ENCODE measurements around the gene ITPRIPL2.

Gene ITPRIPL2

GRCh38 chr16:19123535-19124178, 9.9 kb downstream of the ITPRIPL2 start:
- DNase-seq: no peak

GRCh38 chr16:19126300-19126699, 12.5 kb downstream of the ITPRIPL2 start:
- DNase-seq: no peak

DNA sequence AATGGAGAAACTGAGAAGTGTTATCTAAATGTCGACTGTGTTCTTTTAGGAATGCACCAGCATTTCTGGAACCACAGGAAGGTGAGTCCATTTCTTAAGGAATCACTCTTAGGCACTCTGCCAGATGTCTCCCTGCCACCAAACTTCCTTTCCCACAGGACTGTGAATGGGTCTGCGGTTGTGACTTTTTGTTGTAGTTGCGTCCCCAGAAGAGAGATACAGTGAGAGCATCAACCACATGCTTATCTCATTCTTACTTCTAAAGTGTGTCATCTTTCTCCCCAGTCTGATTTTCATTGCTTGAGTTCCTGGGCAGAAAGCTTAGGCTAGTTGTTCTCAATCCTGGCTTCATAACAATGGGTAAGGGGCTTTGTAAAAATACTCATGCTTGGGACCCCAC, 13.4 kb downstream of the ITPRIPL2 start:
- DNase-seq: no peak

GRCh38 chr16:19127674-19128131, 13.9 kb downstream of the ITPRIPL2 start:
- no peak for DNase-seq

- no peak for DNase-seq
Measured at GRCh38 chr16:19128454-19129200, 14.9 kb downstream of the ITPRIPL2 start.

DNA sequence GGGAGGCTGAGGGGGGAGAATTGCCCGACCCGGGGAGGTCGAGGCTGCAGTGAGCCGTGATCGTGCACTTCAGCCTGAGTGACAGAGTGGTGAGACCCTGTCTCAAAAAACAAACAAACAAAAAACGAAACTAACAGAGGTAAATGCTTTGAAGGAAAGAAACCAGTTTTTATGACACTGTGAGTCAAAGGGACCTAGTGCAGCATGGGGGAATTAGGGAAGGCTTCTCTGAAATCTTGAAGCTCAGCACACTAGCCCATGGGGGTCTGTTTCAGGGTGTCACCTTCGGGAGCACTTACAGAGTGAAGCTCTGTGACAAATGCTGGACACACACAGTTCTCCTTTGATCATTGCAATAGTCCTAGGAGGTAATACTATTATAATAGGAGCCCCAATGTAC, 16.6 kb downstream of the ITPRIPL2 start:
- DNase-seq: no peak

DNA sequence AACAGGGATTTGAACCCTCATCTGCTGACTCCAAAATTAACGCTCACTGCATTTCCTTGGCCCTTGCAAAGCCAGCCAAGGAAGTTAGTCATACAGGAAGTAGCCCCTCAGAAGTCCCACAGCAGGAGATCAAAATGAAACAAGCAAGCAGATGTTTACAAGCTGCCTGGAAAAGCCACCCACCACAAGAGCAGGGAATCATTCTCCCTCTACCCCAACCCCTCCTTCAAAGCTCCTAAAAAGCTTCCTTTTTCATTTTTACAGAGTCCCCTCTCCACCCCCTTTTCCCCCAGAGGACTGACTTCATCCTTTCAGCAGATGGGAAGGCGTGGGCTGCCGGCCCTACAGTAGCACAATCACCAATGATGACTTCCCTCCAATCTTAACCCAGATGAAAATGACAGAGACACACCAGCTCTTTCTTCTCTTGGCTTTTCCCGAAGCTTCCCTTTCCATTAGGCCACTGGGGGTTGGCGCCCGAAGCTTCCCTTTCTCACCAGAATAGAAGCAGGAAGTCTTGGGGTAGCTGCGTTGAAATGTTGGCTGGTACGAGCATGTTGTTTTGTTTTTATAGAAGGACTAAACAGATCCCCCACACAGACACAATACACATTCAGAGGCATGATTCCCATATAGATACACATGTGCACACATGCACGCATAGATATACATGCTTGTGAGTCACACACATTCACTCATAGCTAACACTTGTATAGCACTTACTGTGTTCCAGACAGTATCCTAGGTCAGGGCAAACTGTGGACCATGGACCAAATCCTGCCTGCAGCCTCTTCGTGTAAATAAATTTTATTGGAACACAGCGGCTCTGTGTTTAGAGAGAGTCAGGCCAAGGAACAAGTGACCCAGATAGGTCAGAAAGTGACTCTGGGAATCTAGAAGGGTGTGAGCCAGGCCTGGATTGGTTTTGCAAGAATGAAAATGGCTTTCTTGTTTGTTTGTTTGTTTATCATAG, 17.4 kb downstream of the ITPRIPL2 start:
- no peak for DNase-seq

GRCh38 chr16:19131825-19132218, 18.1 kb downstream of the ITPRIPL2 start:
- DNase-seq: no peak

- DNase-seq: no peak
Measured at GRCh38 chr16:19132255-19132654, 18.5 kb downstream of the ITPRIPL2 start.

- DNase-seq: no peak
Measured at GRCh38 chr16:19132898-19133297, 19.1 kb downstream of the ITPRIPL2 start.

GRCh38 chr16:19133600-19133999, 19.8 kb downstream of the ITPRIPL2 start:
- DNase-seq: no peak

DNA sequence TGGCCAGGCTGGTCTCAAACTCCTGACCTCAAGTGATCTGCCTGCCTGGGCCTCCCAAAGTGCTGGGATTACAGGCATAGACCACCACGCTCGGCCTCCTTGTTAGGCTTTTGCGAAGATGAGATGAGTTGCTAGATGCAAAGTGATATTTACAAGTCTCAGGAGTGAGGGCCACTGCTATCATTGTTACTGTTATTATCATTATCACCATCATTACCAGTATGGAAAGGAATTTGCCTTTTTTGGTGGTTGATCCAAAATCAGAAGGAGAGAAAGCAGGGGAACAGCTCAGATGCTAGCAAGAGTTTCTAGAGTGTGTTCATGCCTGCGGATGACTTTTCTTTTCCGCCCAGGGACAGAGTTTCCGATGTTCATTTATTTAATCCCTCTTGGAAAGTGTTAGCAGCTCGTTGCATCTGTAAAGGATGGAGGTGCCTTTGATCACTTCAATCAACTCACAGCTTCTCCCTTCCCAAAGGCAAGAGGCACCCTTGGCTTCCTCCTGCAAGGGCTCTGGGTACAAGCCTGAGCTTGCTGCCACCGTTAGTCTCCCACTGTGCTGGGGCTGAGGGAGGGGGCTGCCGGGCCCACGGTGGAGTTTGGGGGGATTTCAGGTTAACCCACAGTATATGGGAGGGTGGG, 21.6 kb downstream of the ITPRIPL2 start:
- no peak for DNase-seq

DNA sequence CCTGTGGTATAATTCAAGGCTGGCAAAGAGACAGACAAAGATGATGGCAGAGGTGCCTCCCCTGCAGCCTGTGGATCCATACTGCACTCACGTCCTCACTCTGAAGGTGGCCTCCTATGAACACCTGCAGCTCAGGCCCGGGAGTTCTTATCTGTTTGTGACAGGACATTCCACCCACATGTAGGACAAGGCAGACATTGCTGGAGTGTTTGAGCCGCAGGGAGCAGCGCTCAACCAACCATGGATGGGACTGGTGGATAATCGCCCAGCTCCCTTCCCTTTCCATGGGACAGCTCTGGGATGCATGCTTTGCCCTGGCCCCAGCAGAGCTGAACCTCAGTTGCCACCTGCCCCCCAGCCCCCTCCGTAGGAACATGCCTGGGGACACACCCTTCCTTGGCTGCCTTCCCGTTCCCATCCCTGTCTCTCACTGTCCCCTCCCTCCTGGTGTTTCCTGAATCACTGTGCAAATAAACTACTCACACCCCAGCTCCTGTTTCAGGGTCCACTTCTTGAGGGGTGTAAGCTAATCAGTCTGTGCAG, 22.2 kb downstream of the ITPRIPL2 start:
- no peak for DNase-seq

DNA sequence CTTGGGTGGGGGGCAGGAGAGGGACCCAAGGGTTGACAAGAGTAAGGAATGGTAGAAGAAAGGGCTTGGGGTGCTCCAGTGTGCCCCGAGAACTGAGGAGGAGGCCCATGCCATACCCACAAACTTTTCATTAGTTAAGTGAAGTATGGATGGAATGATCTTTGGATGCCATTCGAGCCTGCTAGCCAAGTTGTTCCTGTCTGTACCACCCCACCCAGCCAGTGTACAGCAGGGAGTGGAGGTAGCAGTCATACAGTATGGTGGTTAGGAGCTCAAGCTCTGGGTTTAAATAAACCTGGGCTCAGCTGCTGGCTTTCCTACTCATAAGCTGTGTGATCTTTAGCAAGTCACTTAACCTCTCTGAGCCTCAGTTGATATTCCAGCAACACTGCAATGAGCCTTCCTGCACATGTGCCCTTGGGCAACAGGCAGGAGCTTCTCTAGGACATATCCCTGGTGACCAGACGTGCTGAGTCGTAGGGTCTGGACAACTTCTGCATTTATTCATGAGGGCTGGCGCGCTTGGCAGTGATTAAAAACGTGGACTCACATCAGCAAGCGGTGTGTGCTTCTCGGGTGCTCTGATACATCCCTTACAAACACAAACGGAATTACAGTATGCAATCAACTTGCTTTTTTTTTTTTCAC, 22.9 kb downstream of the ITPRIPL2 start:
- no peak for DNase-seq

GRCh38 chr16:19137201-19138128, 23.7 kb downstream of the ITPRIPL2 start:
- DNase-seq: no peak

- no peak for DNase-seq
Measured at GRCh38 chr16:19138601-19139000, 24.8 kb downstream of the ITPRIPL2 start.

- no peak for DNase-seq
Measured at GRCh38 chr16:19139436-19140091, 25.8 kb downstream of the ITPRIPL2 start.

DNA sequence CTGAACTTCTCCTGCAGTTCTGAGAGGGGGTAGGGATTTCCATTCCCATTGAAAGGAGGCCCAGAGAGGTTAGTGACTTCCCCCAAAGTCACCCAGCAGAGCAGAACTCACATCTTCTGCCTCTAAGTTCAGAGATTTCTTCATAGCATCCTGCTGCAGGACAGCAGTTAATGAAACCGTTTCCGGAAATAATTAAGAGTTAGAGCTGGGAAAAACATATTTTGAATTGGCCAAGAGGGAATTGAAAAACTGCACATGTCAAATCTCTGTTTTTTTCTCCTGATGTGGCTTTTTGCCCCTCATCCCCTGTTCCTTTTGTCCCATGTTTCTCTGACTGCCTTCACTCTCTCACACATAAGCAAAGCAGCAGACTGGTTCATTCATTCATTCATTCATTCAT, 26.6 kb downstream of the ITPRIPL2 start:
- no peak for DNase-seq

DNA sequence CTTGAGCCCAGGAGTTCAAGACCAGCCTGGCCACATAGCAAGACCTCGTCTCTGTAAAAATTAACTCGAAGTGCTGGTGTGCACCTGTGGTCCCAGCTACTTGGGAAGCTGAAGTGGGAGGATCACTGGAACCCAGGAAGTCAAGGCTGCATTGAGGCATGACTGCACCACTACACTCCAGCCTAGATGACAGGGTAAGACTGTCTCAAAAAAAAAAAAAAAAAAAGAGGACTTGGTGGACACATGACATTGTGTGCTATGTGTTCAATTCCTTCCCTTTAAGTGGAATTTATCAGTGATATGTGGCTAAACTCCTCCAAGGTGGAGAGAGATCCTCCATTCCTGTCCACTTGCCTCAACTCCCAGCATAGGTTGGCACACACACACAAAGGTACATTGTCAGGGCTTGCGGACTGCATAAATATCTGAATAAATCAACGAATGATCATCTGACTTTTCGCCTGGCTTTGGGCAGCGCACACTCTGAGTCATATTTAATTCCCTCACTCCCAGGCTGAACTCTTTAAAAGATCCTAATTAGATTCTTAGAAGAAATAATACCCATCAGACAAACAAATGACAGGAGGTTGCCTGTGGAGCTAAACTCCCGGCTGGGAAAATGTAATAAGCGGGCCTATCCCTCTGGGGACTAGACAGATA, 29.3 kb downstream of the ITPRIPL2 start:
- DNase-seq: no peak

GRCh38 chr16:19143599-19143956, 29.8 kb downstream of the ITPRIPL2 start:
- DNase-seq: no peak
